ENCODE data around the gene ADGRB2.

The ADGRB2 gene

DNA sequence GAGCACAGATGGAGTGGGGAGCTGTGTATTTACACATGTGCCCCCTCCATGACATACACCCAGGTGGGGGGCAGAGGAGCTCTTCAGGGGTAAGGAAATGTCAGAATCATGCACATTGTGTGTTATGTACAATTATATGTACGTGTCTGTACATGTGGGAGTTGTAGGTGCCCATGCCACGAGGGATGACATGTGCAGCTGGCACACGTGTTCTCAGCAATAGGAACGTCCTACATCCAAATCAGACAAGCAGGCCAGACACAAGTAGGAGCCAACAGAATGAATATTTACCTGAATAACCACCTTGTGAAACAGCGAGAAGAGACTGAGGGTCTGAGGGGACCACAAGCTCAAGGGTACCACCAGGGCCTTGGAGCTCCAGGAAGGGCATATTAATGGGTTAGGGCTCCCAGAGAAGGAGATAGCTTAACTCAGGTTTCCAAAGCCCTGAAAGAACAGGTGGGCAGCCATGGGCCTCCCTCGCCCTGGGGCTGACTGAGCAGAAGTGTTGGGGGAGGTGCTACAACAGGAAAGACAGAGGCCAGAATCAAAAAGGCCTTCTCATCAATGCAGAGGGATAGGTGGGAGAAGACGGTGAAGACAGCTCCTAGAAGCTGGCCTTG is 63.6 kb downstream of the ADGRB2 start:
- DNase-seq (ENCODE audit: low spot score), result no peak

DNA sequence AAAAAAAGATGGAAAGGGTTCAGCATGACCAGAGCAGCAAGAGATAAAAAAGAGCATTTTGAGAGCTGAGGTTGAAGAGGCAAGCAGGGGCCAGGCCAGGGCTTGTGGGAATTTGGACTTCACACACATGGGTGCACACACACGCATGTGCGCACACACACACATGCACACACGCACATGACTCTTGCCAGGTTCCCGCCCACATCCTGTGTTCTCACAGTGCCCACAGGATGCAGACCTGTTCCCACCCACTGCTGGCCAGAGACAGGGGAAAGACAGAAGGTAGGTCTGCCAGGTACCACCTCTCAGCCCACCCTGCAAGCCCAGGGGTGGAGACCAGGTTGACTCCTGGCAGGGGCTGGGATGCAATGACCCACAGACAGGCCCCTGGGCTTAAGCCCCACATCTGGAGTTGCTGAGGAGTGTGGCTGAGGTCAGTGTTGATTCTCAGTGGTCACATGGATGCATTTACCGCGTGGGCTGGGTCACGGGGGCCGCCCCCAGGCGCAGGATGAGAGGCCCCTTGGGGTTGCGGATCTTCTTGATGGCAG is 64.7 kb downstream of the ADGRB2 start:
- no peak for DNase-seq (ENCODE audit: low spot score)

DNA sequence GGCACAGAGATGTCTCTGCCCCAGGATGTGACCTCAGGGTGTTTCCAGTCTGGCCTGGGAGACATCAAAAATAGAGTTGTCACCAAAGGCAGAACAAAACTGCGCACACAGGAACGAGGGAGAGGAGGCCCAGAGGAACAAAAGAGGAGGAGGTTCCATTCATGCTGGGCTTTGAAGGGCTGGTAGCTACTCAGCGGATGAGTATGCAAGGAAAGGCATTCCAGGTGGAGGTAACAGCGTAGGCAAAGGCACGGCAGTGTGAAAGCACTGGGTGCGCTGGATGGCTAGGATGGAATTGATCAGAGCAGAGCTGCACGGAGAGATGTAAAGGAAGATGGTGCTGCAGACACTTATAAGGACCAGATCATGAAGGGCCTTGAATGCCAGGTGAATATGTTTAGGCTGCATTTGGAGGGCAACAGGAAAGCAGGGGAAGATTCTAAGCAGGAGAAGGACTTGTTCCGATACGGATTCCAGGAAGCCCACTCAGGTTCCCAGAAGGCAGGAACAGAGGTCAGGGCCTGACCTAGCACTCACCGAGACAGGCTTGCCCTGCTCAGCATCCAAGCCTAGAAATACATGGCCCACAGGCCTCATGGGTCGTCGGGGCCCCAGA is 66.7 kb downstream of the ADGRB2 start:
- no peak for DNase-seq (ENCODE audit: low spot score)

DNA sequence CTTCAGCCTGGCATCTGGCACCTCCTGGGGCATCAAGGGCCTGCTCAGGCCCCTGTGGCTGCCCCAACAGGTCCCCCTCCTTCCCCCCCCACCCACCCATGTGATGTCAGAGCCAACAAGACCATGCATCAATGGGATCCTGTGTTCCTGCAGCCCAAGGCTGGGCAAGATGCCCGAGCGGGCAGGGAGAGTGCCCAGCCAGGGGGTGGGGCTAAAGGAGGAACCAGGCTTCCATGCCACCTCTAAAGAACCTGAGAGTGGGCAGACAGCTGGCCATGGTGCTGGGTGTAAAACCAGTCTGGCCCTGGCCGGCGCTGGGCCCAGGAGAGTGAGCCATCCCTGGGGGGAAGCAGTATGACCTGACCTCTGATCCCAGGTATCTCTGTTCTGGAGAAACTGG is 67.9 kb downstream of the ADGRB2 start:
- no peak for DNase-seq (ENCODE audit: low spot score)

DNA sequence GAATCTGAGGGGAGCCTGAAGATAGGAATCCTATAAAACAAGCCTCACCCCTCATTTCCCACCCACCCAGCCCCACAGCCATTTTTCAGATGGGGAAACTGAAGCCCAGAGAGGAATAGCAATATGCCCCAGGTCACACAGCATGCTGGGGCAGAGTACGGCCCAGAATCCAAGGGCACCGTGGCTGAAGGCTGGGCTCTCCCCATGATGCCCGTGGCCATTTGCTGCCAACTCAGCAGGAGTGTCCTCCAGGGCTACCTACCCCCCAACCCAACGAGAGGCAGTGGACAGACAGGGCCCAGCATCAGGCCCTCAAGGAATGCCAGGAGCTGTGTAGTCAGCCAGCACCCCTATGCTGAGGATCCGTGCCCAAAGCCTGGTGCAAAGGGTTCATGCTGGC is 68.8 kb downstream of the ADGRB2 start:
- no peak for DNase-seq (ENCODE audit: low spot score)

DNA sequence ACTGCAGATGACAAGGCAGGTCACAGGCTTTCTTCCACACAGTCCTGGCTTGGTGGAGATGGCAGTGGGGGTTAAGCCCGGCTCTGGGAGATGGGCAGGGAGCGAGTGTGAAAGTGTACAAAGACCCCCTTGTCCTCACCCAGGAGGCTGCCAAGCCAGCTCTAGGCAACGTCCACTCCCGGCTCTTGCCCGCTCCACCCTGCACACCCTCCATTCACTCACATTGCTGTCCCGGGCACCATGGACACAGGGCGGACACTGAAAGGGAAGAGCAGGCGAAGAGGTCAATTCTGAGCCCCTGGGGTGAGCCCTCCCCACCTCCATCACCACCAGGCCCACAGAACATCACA is 69.2 kb downstream of the ADGRB2 start:
- no peak for DNase-seq (ENCODE audit: low spot score)

DNA sequence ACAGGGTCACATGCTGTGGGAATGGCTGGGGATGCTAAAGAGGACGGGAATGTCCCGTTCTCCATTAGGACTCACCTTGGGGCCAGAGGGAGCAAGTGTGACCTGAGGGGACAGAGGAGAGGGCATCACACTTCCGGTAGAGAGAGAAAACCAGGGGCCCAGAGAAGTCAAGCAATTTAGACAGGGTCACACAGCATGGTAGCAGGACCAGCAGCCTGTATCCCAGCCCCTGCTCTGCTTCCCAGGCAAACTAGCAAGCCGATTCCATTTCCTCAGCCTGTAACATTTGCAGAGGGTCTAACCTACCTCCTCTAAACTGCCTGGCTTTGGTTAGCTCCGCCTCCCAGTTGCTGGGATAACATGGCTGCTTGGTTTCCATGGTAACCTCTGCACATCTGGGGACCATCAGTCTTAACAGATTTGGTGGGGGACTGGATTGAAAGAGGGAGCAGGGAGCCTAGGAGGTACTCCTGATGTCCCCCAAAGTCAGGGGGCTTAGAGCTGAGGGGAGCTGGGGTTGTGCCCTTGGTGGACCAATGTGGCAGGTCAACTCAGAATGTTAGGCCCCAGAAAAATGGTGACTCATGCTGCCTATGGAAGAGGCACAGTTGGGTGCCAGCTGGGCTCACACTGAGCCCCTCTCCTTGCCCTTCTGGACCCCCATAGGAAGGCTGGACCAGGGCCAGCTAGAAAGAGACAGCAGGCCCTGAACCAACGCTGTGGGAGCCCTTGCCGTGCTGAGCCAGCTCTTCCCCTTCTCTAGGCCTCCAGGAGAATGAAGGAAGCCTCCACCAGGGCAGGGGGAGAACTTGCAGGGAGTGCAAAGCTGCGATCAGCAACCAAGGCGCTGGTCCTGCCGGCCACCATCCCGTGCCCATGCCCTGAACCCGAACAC is 69.8 kb downstream of the ADGRB2 start:
- DNase-seq (ENCODE audit: low spot score), result no peak

DNA sequence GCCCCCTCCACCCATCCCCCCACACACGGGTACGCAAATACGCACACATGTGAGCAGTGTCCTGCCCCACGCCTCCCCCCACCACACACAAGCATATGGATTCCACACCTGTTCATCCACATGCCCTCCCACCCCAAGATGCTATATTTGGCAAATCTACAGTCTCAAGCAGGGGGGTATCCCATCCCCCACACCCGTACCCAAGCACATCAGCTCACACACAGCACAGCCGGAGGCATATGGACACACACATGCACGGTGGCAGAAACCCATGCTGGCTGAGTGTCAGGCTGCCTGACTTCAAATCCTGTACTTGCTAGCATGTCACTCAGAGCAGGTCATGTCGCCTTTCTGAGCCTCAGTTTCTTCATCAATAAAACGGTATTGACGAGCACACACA is 70.9 kb downstream of the ADGRB2 start:
- no peak for DNase-seq (ENCODE audit: low spot score)

DNA sequence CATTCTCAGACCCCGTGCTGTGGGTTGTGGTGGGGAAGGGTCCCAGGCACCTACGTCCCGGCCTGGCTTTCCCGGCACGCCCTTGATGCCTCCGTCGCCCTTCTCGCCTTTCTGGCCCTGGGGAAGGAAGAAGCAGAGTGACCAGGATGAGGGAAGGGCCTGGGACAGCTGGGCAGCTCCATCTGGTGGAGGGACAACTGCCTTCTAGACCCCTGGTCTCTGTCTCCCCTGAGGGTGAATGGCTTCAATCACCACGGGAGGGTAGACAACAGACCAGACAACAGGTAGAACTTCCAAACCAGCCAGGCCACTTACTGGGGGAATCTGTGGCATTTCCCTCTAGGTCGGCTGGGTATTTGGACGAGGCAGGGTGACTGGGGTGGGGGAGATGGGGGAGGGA is 72.2 kb downstream of the ADGRB2 start:
- DNase-seq (ENCODE audit: low spot score), result no peak

DNA sequence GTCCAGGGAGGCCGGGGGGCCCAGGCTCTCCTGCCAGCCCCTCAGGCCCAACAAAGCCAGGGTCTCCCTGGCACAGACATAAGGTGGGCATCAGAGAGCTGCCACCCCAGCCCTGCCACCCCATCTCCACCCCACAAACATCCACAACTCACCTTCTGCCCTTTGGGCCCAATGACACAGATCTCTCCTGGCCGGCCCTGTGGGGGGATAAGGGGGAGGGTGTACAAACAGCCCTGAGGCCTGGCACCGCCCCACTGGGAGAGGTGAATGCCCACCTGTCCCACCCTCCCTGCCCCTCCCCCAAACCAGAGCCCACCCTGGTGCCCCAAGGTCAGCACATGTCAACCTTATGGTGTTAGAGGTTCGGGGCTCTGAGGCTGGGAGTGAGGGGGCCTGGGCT is 72.7 kb downstream of the ADGRB2 start:
- no peak for DNase-seq (ENCODE audit: low spot score)

DNA sequence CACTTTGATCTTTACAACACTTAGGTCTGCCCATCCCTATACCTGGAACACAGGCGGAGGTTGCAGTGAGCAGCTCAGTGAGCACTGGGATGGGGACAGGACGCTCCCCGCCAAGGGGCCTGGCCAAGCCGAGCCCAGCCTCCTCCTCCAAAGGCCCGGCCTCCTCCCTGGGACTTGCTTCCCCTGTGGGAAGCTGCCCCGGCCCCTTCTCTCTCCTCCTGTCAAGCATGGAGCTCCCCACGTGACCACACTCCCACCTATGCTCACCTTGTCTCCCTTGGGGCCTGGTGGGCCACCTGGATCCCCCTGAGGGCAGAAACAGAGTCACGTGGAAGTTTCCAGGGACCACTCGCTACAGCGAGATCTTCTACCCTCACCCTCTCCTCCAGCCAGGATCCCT is 73.2 kb downstream of the ADGRB2 start:
- DNase-seq (ENCODE audit: low spot score), result no peak

DNA sequence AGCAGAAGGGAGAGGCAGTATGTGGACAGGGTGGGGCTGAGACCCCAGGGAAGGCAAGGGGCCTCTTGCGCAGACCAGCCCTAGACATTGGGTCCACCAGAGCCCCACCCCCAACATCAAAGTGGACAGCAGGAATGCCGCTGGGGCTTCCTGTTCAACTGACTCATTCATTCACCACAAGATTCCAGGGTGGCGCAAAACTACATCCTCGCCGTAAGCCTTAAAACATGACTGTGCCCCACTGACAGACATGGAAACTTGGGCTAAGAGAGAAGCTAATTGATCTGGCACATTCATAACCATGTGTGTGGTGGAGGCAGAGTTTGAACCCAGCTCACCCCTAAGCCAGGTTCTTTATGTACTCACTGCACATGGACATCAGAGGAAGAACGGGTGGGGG is 74.3 kb downstream of the ADGRB2 start:
- no peak for DNase-seq (ENCODE audit: low spot score)

DNA sequence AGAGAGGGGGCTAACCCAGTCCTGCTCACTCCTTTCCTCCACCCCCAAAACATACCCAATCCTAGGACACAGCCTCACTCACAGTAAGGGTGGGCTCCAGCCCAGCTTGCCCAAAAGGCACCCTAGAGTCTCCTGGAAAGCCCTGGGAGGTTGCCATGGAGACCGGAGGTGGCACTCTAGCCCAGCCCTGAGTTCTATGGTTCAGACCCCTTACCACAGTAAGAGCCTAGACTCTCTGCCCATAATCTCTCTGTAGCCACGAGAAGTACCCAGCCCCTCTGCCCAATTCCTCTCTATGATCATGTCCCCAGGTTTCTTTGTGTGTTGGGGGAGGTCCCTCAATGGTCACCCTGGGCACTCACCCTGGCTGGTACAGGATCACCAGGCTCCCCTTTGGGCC is 74.8 kb downstream of the ADGRB2 start:
- DNase-seq (ENCODE audit: low spot score), result no peak

DNA sequence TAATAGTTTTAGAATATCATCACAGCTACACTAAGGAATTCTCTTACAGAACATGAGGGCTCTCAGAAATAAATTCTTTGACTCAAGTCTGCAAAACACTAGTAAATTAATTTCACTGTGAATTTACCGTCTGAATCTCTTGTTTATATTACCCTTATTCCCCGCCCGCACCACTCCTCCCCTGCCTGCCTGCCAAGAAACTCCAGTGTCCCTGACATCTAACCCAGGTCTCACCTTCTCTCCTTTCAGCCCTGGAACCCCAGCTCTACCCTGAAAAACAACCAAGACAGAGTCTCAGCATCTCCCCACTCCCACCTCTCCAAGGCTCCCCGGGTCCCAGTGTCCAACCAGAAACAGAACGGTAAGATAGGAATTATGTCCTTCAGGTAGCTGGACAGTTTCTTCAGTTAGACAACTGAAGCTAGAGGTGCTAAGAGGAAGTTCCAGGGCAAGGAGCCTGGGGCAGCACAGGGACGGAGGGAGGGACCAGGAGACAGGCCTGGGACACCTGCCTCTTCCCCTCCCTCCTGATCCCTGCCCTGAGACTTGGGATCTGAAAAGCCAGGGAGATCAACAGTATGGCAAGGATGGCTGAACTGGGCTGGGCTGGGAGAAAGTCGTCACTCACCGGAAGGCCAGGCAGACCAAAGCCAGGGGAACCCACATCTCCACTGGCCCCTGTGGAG is 75.8 kb downstream of the ADGRB2 start:
- DNase-seq (ENCODE audit: low spot score), result no peak

DNA sequence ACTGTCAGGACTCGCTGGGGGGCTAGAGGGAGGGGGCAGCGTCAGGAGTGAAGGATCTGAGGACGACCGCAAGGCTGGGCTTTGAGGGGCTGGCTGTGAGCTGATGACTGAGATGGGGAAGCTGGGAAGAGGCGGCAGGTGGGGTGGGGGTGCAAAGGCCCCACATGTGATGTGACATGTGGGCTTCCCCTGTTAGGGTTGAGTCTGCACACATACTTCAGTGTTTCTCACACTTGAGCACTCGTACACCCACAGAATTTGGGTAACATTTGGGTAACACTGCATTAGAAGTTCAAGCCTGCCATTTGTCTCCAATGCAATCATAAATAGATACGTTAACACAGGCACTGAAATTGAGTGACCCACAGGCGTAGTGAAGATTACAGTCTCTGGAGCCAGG is 76.5 kb downstream of the ADGRB2 start:
- no peak for DNase-seq (ENCODE audit: low spot score)

DNA sequence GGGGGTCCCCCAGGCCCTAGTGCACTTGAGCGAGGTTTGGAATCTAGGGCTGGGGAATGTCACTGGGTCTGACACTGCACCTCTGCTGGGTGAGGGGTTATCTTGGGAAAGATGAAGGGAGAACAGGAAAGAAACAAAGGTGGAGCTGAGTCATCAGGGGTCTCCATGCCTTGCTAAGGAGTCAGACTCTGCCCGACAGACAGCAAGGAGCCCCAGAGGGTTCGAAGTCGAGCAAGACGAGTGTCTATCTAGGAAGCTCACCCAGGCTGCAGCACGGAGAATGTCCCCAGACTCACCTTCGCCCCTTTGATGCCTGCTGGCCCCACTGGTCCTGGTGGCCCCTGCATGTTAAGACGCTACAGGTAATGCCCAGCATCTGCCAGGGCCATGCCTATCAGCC is 78.3 kb downstream of the ADGRB2 start:
- DNase-seq (ENCODE audit: low spot score), result no peak

DNA sequence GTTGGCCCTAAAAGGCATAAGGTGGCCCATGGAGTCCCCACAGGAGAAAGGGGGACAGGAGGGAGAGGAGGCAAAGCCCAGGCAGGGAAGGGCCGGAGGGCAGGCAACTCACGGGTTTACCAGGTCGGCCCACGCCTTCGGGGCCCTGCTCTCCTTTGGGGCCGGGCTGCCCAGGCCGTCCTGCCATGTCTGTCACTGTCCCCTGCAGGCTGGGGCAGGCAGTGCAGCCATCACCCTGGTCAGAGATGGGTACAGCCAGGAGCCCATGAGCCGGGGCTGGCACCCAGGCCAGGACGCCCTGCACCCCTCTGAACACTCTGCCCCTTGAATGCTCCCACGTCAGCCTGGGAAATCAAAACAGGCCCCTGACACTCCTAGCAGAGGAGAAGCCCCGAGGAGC is 80.1 kb downstream of the ADGRB2 start:
- DNase-seq (ENCODE audit: low spot score), result no peak

DNA sequence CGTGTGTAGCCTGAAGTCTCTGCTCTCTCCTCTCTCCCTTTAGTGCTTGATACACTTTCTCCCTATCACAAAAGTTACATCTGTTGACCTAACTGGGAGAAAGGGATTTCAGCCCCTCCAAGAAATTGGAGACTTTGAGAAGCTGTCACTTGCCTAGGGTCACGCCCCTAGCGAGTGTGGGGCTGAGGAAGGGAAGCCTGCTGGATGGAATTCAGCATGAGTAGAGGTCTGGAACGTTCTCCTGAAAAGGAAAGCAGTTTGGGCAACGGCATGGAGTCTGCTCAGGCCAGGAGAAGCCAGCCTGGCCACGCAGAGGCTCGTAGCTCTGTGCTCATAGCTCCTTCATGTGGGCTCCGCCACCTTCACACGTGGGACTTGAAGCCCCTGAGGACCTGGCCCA is 82.7 kb downstream of the ADGRB2 start:
- no peak for DNase-seq (ENCODE audit: low spot score)

DNA sequence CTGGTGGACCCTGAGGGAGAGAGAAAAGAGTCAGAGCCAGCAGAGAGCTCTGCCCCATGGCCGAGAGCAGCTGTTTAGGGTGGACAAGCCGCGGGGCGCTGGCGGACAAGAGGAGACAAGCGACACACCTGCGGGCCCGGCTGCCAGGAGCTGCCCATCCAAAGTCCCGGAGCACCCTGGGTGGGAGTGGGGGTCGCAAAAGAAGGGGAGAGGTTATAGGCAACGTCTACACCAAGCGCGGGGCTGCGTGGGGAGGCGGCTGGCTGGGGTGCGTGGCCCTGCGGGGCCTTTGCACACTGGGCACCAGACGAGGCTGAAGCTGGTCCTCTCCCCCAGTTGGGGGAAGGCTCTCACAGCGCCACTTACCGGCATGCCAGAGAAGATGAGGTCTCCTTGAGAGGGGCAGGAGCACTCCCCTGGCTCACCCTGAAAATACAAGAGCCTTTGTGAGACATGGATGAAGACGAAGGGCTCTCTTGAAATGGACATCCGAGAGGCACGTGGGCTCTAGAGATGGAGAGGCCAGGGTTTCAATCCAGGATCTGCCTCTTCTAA is 84.4 kb downstream of the ADGRB2 start:
- no peak for DNase-seq (ENCODE audit: low spot score)

DNA sequence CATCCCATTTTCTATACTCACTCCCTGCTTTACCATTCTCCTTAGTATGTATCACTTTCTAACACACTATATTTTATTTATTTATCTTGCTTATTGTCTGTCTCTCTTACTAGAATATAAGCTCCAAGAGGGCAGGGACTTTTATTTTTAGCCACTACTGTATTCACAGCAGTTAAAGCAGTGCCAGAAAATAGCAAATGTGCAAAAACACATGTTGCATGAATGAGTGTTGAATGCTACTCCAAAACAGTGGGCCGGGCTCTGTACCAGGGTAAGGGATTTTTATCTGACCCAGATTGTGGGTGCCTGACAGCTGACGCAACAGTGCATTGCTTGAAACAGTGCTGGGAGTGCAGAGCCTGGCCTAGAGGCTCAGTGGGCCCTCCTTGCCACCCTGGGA is 85.0 kb downstream of the ADGRB2 start:
- DNase-seq (ENCODE audit: low spot score), result no peak

DNA sequence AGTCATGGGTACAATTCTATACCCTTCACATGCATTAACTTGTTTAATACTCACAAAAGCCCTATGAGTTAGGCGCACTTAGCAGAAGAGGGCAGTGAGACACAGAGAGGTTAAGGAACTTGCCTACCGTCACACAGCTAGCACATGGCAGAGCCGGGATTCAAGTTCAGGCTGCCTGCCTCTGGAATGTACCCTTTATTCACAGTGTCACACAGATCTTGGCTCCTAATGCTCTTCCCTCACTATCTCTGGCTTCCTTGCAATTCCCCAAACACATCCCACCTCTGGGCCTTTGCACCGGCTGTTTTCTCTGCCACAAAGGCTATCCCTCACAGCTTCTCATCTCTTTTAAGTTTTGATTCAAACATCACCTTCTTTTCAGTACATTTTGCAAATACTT is 85.5 kb downstream of the ADGRB2 start:
- no peak for DNase-seq (ENCODE audit: low spot score)

DNA sequence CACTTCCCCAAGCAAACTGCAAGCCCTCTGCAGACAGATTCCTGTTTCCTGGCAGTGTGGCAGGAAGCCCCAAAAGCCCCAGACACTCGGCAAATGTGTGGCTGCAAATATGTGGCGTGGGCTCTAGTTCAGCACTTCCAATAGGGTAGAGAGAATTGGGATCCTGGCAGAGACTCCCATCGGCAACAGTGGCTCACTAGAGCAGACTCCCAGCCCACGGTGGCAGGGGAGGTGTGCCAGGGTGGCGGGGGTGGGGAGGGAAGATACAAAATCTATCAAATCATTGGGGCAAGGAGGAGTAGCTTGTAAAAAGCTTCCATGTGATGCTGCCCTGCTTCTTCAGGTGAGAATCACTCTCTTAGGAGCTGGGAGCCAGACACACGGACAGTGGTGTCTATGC is 86.2 kb downstream of the ADGRB2 start:
- DNase-seq (ENCODE audit: low spot score), result no peak
